GM21423 (cell line): Measurements from ENCODE around the gene SIGLEC5.

ENCODE experiments used
- ATAC-seq: cut with Tn5 transposase; IDR thresholded peaks from one replicate; pipeline ENCODE4 v1.9.1; 2021; ENCODE audit warnings: mild to moderate bottlenecking, moderate library complexity; ENCODE audit not compliant: unreplicated experiment

Gene SIGLEC5

DNA sequence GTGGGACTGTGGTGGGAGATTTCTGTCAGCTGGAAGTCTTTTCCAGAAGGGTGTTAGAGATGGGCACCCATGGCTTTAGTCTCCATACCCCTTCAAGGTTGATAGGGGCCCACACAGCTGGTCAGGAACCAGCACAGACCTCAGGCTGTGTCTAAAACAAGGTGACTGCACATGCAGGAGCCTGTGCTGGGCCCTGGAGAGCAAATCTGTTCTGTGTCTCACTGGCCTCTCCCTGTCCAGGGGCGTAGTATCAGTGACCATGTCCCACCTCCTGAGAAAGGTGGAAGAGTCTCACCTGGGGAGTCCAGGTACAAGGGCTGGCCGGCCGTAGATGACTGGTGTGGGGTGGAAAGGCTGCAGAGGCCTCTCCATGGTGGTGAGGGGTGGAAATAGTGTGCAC, 39.8 kb downstream of the SIGLEC5 start:
- ATAC-seq: no peak

- no peak for ATAC-seq
Observed at GRCh38 chr19:51589511-51589910, 40.7 kb downstream of the SIGLEC5 start.

- ATAC-seq: no peak
Observed at GRCh38 chr19:51587264-51588191, 42.7 kb downstream of the SIGLEC5 start.

GRCh38 chr19:51586799-51587198, 43.4 kb downstream of the SIGLEC5 start:
- ATAC-seq: no peak

GRCh38 chr19:51586103-51586728, 44.0 kb downstream of the SIGLEC5 start:
- ATAC-seq: no peak

DNA sequence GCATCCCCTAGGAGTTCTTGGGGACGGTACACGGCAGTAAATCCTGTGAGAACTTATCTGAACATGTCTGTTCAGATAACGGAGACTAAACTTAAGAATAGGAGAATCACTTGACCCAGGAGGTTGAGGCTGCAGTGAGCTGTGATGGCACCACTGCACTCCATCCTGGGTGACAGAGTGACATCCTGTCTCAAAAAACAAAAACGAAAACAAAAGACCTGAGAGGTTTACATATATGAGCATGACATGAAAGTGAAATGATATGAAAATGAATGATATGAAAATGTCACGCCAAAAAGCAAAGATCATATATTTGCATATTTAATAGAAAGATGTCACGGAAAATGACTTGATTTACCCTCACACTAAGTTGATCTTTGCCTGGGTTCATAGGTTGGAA, 53.4 kb downstream of the SIGLEC5 start:
- no peak for ATAC-seq

GRCh38 chr19:51573331-51573730, 56.9 kb downstream of the SIGLEC5 start:
- ATAC-seq: no peak

DNA sequence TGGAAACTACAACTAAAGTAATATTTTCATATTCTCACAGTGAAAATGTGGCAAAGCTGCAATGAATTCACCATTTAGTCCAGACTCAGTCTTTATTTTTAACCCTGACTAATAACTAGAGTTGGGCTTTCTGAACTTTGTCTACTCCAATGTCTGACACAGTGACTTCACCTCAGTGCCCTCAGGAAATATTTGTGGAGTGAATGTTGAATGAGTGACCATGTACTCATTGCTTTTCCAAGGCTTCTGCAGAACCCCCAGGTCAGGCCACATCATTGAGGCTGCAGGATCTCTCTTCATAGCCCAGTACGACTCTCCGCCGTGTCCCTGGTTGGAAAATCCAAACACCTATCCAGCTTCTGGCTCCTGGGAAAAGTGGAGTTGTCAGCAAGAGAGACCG, 57.3 kb downstream of the SIGLEC5 start:
- ATAC-seq: no peak

- no peak for ATAC-seq
Observed at GRCh38 chr19:51572410-51572809, 57.8 kb downstream of the SIGLEC5 start.

GRCh38 chr19:51571599-51571998, 58.6 kb downstream of the SIGLEC5 start:
- no peak for ATAC-seq

DNA sequence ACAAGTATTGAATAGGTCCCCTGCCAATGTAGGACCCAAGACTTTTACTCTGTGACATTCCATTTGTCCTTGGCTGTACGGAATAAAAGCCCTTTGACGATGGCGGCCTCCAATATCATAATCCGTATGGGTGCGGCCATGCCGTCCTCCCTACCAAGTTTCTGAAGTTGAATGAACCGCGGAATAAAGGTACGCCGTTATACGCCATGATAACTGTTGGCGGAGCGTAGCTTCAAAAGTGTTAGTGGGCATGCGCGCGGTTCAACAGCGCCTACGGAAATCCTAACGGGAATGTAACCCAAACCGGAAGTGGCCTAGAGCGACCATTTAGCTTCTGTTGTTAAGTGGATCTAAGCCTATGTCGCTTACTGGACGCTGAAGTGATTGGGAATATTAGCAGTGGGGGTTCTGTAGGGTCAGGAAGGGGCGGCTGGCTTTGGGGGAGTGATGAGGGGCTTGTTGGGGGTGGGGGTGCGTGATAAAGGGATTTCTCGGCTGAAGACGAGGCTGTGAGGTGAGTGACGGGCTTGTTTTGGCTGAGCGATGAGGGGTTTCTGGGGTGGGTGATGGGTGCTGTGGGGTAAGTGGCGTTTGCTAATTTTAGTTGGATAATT, 59.1 kb downstream of the SIGLEC5 start, which contains the start of gene ZNF175:
ZNF175 (plus strand) TSS at position 322 of the 614 bp plus-strand sequence. CDS start 2,047 bp downstream, outside the sequence.
- peak; percentile 83 for ATAC-seq

DNA sequence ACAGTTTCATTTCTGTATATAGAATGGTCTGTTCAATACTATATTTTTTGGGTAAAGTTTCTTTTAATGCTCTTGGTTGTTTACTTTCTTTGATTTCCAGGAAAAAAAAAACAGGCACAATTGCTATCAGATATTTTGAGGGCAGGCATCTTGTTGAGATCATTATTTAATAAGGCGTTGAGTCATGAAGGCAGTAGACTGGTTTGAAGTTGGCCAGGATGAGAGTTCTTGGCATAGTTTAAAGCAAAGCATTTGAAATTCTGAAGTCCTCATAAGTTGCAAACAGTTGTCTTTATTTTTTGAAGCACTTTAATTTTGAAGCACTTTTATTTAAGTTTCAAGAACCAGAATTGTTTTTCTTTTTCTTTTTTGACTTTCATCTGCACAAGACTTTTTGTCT, 61.7 kb downstream of the SIGLEC5 start:
- ATAC-seq: no peak

DNA sequence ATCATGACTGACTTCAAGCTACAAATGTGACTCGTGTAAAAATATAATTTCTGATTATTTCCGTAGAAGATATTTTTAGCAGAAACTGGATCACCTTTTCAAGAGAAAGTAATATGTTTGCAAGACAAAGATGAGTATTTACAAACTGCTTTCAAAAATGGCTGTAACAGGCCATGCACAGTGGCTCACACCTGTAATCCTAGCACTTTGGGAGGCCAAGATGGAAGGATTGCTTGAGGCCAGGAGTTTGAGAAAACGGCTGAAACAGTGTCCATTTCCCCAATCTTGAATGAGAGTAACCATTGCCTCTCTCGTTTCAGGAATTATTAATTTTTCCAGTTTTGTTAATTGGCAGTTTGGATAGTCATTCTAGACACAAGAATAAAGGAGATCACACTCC, 62.6 kb downstream of the SIGLEC5 start:
- ATAC-seq: no peak

GRCh38 chr19:51566489-51567100, 63.6 kb downstream of the SIGLEC5 start:
- no peak for ATAC-seq

- no peak for ATAC-seq
Observed at GRCh38 chr19:51565583-51565982, 64.6 kb downstream of the SIGLEC5 start.

DNA sequence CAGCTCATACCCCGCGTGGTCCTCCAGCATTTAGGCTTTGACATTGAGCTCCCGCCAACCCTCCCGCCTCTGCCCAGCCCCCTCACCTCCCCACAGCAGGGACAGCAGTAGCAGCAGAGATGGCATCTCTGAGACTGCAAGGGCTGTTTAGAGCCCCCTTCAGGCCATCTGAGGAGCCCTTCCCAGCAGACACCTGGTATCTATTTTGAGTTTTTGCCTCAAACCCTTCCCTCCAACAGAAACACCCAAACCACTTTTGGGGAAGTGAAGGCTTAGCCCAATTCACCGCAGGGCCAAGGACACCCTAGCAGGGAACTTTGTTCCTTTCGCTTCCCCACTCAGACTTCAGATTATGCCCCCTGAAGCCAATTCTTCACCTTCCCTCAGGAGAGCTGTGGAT, 65.4 kb downstream of the SIGLEC5 start:
- no peak for ATAC-seq
